ENCODE data around the gene OR56B4.
"Not testable (repeated sequence)": the region's sequence is repeated elsewhere in the genome, so short reads cannot be mapped to it uniquely, and the experiment has no call there.

DNA sequence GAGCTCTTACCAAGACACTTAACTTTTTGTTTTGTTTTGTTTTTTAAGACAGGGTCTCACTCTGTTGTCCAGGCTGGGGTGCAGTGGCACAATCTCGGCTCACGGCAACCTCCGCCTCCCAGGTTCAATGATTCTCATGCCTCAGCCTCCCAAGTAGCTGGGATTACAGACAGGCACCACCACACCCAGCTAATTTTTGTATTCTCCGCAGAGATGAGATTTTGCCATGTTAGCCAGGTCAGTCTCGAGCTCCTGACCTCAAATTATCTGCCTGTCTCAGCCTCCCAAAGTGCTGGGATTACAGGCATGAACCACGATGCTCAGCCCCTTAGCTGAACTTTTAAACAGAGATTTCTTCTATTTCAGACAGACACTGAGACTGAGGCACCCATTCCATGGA, at the start of gene OR56B4:
- TF ChIP-seq, protein P1, sequence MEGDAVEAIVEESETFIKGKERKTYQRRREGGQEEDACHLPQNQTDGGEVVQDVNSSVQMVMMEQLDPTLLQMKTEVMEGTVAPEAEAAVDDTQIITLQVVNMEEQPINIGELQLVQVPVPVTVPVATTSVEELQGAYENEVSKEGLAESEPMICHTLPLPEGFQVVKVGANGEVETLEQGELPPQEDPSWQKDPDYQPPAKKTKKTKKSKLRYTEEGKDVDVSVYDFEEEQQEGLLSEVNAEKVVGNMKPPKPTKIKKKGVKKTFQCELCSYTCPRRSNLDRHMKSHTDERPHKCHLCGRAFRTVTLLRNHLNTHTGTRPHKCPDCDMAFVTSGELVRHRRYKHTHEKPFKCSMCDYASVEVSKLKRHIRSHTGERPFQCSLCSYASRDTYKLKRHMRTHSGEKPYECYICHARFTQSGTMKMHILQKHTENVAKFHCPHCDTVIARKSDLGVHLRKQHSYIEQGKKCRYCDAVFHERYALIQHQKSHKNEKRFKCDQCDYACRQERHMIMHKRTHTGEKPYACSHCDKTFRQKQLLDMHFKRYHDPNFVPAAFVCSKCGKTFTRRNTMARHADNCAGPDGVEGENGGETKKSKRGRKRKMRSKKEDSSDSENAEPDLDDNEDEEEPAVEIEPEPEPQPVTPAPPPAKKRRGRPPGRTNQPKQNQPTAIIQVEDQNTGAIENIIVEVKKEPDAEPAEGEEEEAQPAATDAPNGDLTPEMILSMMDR (conservative IDR thresholded peaks at IDR 0.05), result not testable (repeated sequence)
- TF ChIP-seq ZFX (IDR thresholded peaks at IDR 0.05), result not testable (repeated sequence)

Data from C4-2B (cell line).